ENCODE measurements around the gene MYO18A.

MYO18A gene

DNA sequence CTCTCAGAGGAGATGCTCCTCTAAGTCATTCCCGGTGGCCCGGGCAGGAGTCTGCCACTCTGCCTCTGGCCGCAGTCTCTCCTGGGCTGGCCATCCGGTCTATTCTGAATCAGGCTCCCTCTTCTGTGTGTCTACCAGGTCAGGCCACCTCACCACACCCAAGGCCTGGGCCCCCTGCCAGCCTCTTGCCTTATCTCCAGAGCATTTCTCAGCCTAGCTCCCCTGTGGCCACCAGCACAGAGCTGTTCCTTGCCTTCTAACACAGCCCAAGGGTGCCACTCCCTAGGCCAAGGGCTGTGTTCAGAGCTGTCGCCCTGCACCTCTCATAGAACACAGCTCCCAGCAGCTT is 55.3 kb downstream of the MYO18A start:
- TF ChIP-seq, protein P1, sequence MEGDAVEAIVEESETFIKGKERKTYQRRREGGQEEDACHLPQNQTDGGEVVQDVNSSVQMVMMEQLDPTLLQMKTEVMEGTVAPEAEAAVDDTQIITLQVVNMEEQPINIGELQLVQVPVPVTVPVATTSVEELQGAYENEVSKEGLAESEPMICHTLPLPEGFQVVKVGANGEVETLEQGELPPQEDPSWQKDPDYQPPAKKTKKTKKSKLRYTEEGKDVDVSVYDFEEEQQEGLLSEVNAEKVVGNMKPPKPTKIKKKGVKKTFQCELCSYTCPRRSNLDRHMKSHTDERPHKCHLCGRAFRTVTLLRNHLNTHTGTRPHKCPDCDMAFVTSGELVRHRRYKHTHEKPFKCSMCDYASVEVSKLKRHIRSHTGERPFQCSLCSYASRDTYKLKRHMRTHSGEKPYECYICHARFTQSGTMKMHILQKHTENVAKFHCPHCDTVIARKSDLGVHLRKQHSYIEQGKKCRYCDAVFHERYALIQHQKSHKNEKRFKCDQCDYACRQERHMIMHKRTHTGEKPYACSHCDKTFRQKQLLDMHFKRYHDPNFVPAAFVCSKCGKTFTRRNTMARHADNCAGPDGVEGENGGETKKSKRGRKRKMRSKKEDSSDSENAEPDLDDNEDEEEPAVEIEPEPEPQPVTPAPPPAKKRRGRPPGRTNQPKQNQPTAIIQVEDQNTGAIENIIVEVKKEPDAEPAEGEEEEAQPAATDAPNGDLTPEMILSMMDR (IDR thresholded peaks at IDR 0.05; ENCODE audit: low read depth, low read length), result no peak
- no peak overlapping the region for H3K4me3 ChIP-seq (replicated peaks in 1 of 2; ENCODE audit: low read depth in 2 of 2, low read length in 2 of 2)
- DNase-seq (ENCODE audit: low read depth in 2 of 2), result no peak

DNA sequence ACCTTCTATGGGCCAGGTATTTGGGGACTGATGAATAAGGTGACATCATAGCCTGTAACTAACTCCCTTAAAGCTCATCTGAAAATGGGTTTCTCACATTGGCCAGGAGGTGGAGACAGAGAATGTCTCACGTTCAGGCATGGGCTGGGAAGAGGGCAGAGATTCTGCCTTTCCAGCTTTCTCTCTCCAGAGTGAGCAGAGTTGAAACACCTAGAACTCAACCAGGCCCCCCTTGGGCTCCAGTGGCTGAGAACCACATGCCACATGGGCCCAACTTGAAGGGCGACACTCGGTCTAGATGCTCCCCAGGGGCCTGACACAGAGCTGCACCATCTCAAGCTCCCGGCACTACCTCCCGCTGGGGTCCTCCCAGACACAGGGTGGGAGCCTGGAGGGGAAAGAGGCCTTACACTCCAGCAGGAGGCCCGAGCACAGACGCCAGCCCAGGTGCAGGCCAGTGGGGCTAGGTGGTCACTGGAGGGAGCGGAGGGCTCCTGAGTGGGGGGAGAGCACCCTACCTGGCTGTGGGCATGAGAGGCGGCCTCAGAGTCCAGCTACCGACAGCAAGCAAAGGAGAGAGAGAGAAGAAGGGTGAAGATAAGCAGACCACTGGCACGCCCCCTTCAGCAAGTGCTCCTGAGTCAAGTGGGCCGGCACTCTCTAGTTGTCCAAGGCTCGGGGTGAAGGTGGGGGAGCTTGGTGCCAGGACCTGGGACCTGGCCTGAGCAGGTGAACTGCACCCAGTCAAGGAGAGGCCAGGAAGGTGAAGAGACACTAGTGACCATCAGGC is 55.9 kb downstream of the MYO18A start:
- TF ChIP-seq, protein P1 (IDR thresholded peaks at IDR 0.05; ENCODE audit: low read depth, low read length), result peak; percentile 83
- DNase-seq (ENCODE audit: low read depth in 2 of 2), result peak; percentile 88
- H3K4me3 ChIP-seq (replicated peaks in 1 of 2; ENCODE audit: low read depth in 2 of 2, low read length in 2 of 2), result no peak overlapping the region

DNA sequence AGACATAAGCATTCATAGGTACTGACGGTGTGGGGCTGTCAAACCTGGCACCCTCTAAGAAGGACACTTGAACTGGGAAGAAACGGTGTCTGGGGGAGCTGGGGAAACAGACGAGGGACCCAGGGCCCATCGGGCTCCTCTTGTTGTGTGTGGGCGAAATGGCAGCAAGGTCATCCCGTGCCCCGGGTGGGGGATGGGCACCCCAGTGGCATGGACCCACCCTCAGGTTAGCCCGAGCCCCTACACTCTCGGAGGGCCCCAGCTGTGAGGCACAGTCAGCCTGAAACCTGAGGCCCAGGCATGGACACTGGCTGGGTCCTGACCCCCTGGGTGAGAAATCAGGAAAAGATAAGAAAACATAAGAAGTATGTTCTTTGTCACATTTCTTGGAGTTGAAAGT is 57.1 kb downstream of the MYO18A start:
- TF ChIP-seq, protein P1 (IDR thresholded peaks at IDR 0.05; ENCODE audit: low read depth, low read length), result no peak
- no peak for DNase-seq (ENCODE audit: low read depth in 2 of 2)
- no peak overlapping the region for H3K4me3 ChIP-seq (replicated peaks in 1 of 2; ENCODE audit: low read depth in 2 of 2, low read length in 2 of 2)

DNA sequence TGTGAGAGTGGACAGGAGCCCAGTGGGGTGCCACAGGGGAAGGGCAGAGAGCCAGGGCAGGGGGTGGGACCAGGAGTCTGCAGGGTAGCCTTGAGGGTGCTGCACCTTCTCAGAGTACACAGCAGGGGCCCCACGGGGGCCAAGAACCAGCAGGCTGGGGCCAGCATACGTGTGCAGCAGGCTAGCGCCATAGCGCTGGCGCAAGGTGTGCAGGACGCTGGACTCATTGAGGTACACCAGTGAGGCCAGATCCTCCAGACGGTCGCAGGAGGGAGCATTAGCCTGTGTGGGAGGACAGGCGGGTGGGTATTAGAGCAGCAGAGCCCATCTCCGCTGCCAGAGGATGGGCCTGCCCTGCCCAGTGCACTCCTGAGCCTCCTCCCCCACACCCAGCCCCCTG is 58.8 kb downstream of the MYO18A start:
- TF ChIP-seq, protein P1 (IDR thresholded peaks at IDR 0.05; ENCODE audit: low read depth, low read length), result no peak
- no peak overlapping the region for H3K4me3 ChIP-seq (replicated peaks in 1 of 2; ENCODE audit: low read depth in 2 of 2, low read length in 2 of 2)
- DNase-seq (ENCODE audit: low read depth in 2 of 2), result no peak

DNA sequence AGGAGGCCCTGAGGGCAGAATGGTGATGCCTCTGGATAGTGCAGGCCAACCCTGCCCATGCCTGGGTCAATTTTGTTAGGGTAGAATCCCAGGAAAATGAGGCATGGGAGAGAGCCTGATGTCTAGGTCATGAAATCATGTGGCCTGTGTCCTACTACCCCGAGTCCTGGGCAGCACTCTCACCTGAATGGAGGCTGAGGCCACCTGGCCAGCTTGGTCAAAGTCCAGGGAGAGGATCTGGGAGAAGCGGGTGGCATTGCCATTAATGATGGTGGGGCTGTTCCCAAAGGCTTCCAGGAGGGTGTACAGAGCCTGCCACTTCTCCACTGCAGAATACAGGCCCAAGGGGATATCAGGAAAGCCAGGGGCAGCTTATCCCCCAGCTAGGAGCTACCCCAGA is 59.8 kb downstream of the MYO18A start:
- H3K4me3 ChIP-seq (replicated peaks in 1 of 2; ENCODE audit: low read depth in 2 of 2, low read length in 2 of 2), result no peak overlapping the region
- no peak for DNase-seq (ENCODE audit: low read depth in 2 of 2)
- TF ChIP-seq, protein P1 (IDR thresholded peaks at IDR 0.05; ENCODE audit: low read depth, low read length), result no peak

DNA sequence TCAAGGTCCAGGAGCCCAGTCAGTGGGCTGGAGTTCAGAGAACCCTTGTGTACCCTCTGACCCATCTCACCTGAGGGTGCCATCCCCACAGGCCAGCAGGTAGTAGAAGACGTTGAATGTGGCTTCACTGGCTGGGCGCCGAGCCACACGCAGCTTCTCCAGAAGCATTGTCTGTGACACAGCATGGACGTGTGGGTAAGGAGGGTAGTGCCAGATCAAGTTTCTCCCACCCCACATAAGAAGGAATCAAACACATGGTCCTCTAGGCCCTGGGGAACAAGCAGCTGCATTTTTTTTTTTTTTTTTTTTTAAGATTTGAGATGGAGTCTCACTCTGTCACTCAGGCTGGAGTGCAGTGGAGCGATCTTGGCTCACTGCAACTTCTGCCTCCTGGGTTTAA is 60.9 kb downstream of the MYO18A start:
- no peak for DNase-seq (ENCODE audit: low read depth in 2 of 2)
- TF ChIP-seq, protein P1 (IDR thresholded peaks at IDR 0.05; ENCODE audit: low read depth, low read length), result no peak
- H3K4me3 ChIP-seq (replicated peaks in 1 of 2; ENCODE audit: low read depth in 2 of 2, low read length in 2 of 2), result no peak overlapping the region

Data from cardiac fibroblast (primary cell).